ENCODE data around the gene NID1.

GRCh38 chr1:236082526-236082925 lies 17.6 kb upstream of the NID1 start:
- TF ChIP-seq POLR2AphosphoS5 (IDR thresholded peaks at IDR 0.05; ENCODE audit: low read depth): no peak
- TF ChIP-seq CTCF (IDR thresholded peaks at IDR 0.05; ENCODE audit: insufficient read depth, low read length): no peak

Data from HL-60 (cell line).